ENCODE data around the gene ENPP1. TPM values are rescaled to one million over a fixed set of nuclear protein-coding genes. Genes with fewer than 3 reads are reported as not detected.

ENPP1 gene
- total RNA-seq, 4 donors from 2014 or later: 10.0 to 54.7 (median 12.6) TPM

DNA sequence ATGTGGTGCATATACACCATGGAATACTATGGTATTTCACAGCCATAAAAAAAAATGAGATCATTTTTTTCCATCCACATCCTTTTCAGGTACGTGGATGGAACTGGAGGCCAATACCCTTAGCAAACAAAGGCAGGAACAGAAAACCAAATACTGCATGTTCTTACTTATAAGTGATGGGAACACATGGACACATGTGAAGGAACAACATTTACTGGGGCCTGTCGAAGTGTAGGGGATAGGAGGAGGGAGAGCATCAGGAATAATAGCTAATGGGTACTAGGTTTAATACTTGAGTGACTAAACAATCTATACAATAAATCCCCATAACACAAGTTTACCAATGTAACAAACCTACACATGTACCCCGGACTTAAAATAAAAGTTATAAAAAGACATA, 112.8 kb downstream of the ENPP1 start:
- Histone ChIP-seq H3K4me3 (no peak overlapping the region), H3K4me1 (peaks cover 0 to 2% (median 0%) of the 10 kb centered on the region in 3 donors), H3K36me3 (no peaks in the 10 kb centered on the region), H3K27ac (no peak overlapping the region), H3K27me3 (no peaks in the 10 kb centered on the region), H3K9me3 (peaks cover 0 to 23% (median 0%) of the 10 kb centered on the region in 3 donors)
- WGBS, 2 donors (ENCODE audit: low coverage in 1 of 2): 79 to 85% methylated on average over 2 to 3 of the region's 3 CpGs
- ATAC-seq: no peak
- TF ChIP-seq POLR2A (IDR thresholded peaks at IDR 0.05) (no peak), POLR2AphosphoS5 (IDR thresholded peaks at IDR 0.05) (no peak), CTCF (IDR thresholded peaks at IDR 0.05) (no peak), EP300 (IDR thresholded peaks at IDR 0.05) (no peak)

- Histone ChIP-seq H3K4me3 (no peak overlapping the region), H3K36me3 (no peaks in the 10 kb centered on the region), H3K27me3 (no peaks in the 10 kb centered on the region), H3K4me1 (peaks cover 0 to 6% (median 0%) of the 10 kb centered on the region in 3 donors), H3K9me3 (peaks cover 0 to 23% (median 0%) of the 10 kb centered on the region in 3 donors), H3K27ac (no peak overlapping the region)
- peak; percentile 36 for ATAC-seq
- TF ChIP-seq POLR2A (IDR thresholded peaks at IDR 0.05): no peak
- TF ChIP-seq CTCF (IDR thresholded peaks at IDR 0.05): peak; percentile 31 to 59 (median 46)
- TF ChIP-seq EP300 (IDR thresholded peaks at IDR 0.05): no peak
- no peak for TF ChIP-seq POLR2AphosphoS5 (IDR thresholded peaks at IDR 0.05)
- 13 to 20% methylated on average over 2 of the region's 2 CpGs for WGBS, 2 donors (ENCODE audit: low coverage in 1 of 2)
These were observed 115.5 kb downstream of the ENPP1 start for GRCh38 chr6:131923356-131923755.

- H3K27me3 ChIP-seq: no peaks in the 10 kb centered on the region
- H3K4me1 ChIP-seq: peaks cover 0 to 6% (median 0%) of the 10 kb centered on the region in 3 donors
- TF ChIP-seq EP300 (IDR thresholded peaks at IDR 0.05): no peak
- TF ChIP-seq CTCF (IDR thresholded peaks at IDR 0.05): peak; percentile 32 to 72 (median 66)
- no peak for TF ChIP-seq POLR2A (IDR thresholded peaks at IDR 0.05)
- no peak overlapping the region for H3K27ac ChIP-seq
- ATAC-seq: no peak
- WGBS, 2 donors (ENCODE audit: low coverage in 1 of 2): 17 to 18% methylated on average over 4 of the region's 4 CpGs
- peaks cover 0 to 23% (median 0%) of the 10 kb centered on the region in 3 donors for H3K9me3 ChIP-seq
- H3K4me3 ChIP-seq: no peak overlapping the region
- H3K36me3 ChIP-seq: no peaks in the 10 kb centered on the region
These were observed 117.2 kb downstream of the ENPP1 start for GRCh38 chr6:131924881-131925474.

GRCh38 chr6:131929264-131929663, 121.4 kb downstream of the ENPP1 start:
- Histone ChIP-seq H3K27ac (no peak overlapping the region), H3K9me3 (no peaks in the 10 kb centered on the region), H3K36me3 (no peaks in the 10 kb centered on the region), H3K27me3 (no peaks in the 10 kb centered on the region), H3K4me3 (no peak overlapping the region), H3K4me1 (peaks cover 0 to 18% (median 0%) of the 10 kb centered on the region in 3 donors)
- 72 to 86% methylated on average over 2 of the region's 2 CpGs for WGBS, 2 donors (ENCODE audit: low coverage in 1 of 2)
- ATAC-seq: no peak
- TF ChIP-seq POLR2AphosphoS5 (IDR thresholded peaks at IDR 0.05) (no peak), POLR2A (IDR thresholded peaks at IDR 0.05) (no peak), CTCF (IDR thresholded peaks at IDR 0.05) (no peak), EP300 (IDR thresholded peaks at IDR 0.05) (no peak)

DNA sequence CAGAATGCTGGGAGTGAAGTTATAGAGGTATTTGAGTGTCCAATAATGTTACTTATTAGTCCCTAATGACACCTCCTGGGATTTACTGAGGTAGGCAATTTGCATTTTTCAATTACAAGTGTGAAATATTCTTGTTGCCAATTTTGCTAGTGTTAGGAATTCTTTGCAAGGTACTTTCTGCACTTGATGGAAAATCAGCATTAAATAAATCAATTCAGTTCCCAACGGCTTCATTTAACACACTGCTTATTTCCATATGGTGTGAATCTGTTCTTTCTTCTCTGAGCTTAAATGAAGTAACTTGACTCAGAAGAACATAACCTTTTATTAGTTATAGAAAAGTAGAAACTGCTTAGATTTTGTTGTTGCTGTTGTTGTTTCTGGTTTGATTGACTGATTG, 122.2 kb downstream of the ENPP1 start:
- Histone ChIP-seq H3K27me3 (no peaks in the 10 kb centered on the region), H3K4me3 (no peak overlapping the region), H3K36me3 (no peaks in the 10 kb centered on the region), H3K9me3 (no peaks in the 10 kb centered on the region), H3K4me1 (peaks cover 0 to 18% (median 0%) of the 10 kb centered on the region in 3 donors), H3K27ac (no peak overlapping the region)
- TF ChIP-seq CTCF (IDR thresholded peaks at IDR 0.05): no peak
- TF ChIP-seq POLR2AphosphoS5 (IDR thresholded peaks at IDR 0.05): no peak
- no peak for TF ChIP-seq EP300 (IDR thresholded peaks at IDR 0.05)
- TF ChIP-seq POLR2A (IDR thresholded peaks at IDR 0.05): no peak
- ATAC-seq: no peak
- WGBS, 2 donors (ENCODE audit: low coverage in 1 of 2): 42 to 64% methylated on average over 1 of the region's 1 CpG

All from gastroesophageal sphincter (tissue), 4 donors.